Astrocyte (in vitro differentiated cells and primary cell): Measurements from ENCODE around the gene INTS2. TPM values are rescaled to one million over a fixed set of nuclear protein-coding genes. Genes with fewer than 3 reads are reported as not detected.

Experiments
- DNase-seq: peaks from one replicate; pipeline ENCODE4 v3.0.0-alpha.2; 2010; ENCODE audit warnings: low read depth
- FAIRE-seq: peaks from 2 replicates; lab custom pipeline; 2011; peaks lifted over from hg19 to GRCh38; lab: Jason Lieb, UNC
- H2AFZ ChIP-seq: 2 replicates; pipeline ENCODE4 v1.6.0; 2012; ENCODE audit warnings: low read depth, low read length, inconsistent platforms
- H3K27ac ChIP-seq: 2 replicates; pipeline ENCODE4 v1.5.1; 2011; ENCODE audit warnings: low read depth, low read length, inconsistent platforms
- H3K27me3 ChIP-seq: 2 replicates; pipeline ENCODE4 v1.6.0; 2011; ENCODE audit warnings: low read length, inconsistent platforms; ENCODE audit not compliant: insufficient read depth
- H3K36me3 ChIP-seq: 2 replicates; pipeline ENCODE4 v1.5.1; 2011; ENCODE audit warnings: low read length, inconsistent platforms; ENCODE audit not compliant: insufficient read depth
- H3K4me1 ChIP-seq: 2 replicates; pipeline ENCODE4 v1.5.1; 2011; ENCODE audit warnings: low read length, inconsistent platforms; ENCODE audit not compliant: insufficient read depth
- H3K4me2 ChIP-seq: 2 replicates; pipeline ENCODE4 v1.6.0; 2012; ENCODE audit warnings: low read length, inconsistent platforms
- H3K4me3 ChIP-seq: 2 replicates; pipeline ENCODE4 v1.5.1; 2011; ENCODE audit warnings: low read depth, mild to moderate bottlenecking, low read length, inconsistent platforms; ENCODE audit not compliant: insufficient read depth
- H3K79me2 ChIP-seq: 2 replicates; pipeline ENCODE4 v1.6.0; 2012; ENCODE audit warnings: mild to moderate bottlenecking, low read length, inconsistent platforms; ENCODE audit not compliant: insufficient read depth
- H3K9ac ChIP-seq: 2 replicates; pipeline ENCODE4 v1.6.0; 2012; ENCODE audit warnings: mild to moderate bottlenecking, low read length, inconsistent platforms
- H3K9me3 ChIP-seq: 2 replicates; pipeline ENCODE4 v1.5.1; 2012; ENCODE audit warnings: low read depth, mild to moderate bottlenecking, low read length, inconsistent platforms; ENCODE audit not compliant: insufficient read depth
- H4K20me1 ChIP-seq: 2 replicates; pipeline ENCODE4 v1.6.0; 2012; ENCODE audit warnings: low read length, inconsistent platforms; ENCODE audit not compliant: insufficient read depth
- H3K27ac Mint-ChIP-seq: one replicate; pipeline ENCODE4 v1.8.0; 2021; ENCODE audit warnings: mild to moderate bottlenecking, mixed read lengths; ENCODE audit not compliant: unreplicated experiment
- H3K27me3 Mint-ChIP-seq: one replicate; pipeline ENCODE4 v1.8.0; 2021; ENCODE audit warnings: low read depth, mixed read lengths; ENCODE audit not compliant: unreplicated experiment
- H3K36me3 Mint-ChIP-seq: one replicate; pipeline ENCODE4 v1.8.0; 2021; ENCODE audit warnings: low read depth, mixed read lengths; ENCODE audit not compliant: unreplicated experiment
- H3K4me1 Mint-ChIP-seq: one replicate; pipeline ENCODE4 v1.8.0; 2021; ENCODE audit warnings: low read depth, mixed read lengths; ENCODE audit not compliant: unreplicated experiment
- H3K4me3 Mint-ChIP-seq: one replicate; pipeline ENCODE4 v1.8.0; 2021; ENCODE audit warnings: mild to moderate bottlenecking, moderate library complexity, mixed read lengths; ENCODE audit not compliant: unreplicated experiment
- H3K9me3 Mint-ChIP-seq: one replicate; pipeline ENCODE4 v1.8.0; 2021; ENCODE audit warnings: mild to moderate bottlenecking, mixed read lengths; ENCODE audit not compliant: unreplicated experiment
- CTCF ChIP-seq: IDR thresholded peaks from 2 replicates; pipeline ENCODE4 v1.5.1; 2011; ENCODE audit warnings: low read depth, mild to moderate bottlenecking, inconsistent platforms, low read length, moderate library complexity; ENCODE audit not compliant: insufficient read depth
- EZH2 ChIP-seq: IDR thresholded peaks from 2 replicates; pipeline ENCODE4 v1.6.1; 2012; ENCODE audit warnings: mild to moderate bottlenecking, low read length, inconsistent platforms; ENCODE audit not compliant: insufficient read depth
- total RNA-seq: library from RNA; stranded (reverse); gene quantifications from 2 replicates; pipeline ENCODE4 v1.2.1, GENCODE V29; 2021

Gene INTS2
- total RNA-seq, 1 donor from 2014 or later = 9.3 TPM

- FAIRE-seq (no peak), DNase-seq (no peak)
- Histone ChIP-seq H2AFZ (no peak overlapping the region), H3K27ac (no peak overlapping the region), H3K4me1 (no peaks in the 10 kb centered on the region), H4K20me1 (peaks cover 24% of the 10 kb centered on the region), H3K27me3 (no peaks in the 10 kb centered on the region), H3K4me3 (no peak overlapping the region), H3K36me3 (peaks cover 34% of the 10 kb centered on the region), H3K79me2 (peaks cover 53% of the 10 kb centered on the region), H3K9me3 (no peaks in the 10 kb centered on the region), H3K4me2 (no peak overlapping the region), H3K9ac (no peak overlapping the region)
- Mint-ChIP-seq H3K4me1 (no peaks in the 10 kb centered on the region), H3K36me3 (peaks cover 14% of the 10 kb centered on the region), H3K4me3 (no peak overlapping the region), H3K27ac (no peak overlapping the region), H3K9me3 (no peaks in the 10 kb centered on the region), H3K27me3 (no peaks in the 10 kb centered on the region)
- no peak for TF ChIP-seq CTCF
Measured at GRCh38 chr17:61972311-61972710, 44.5 kb upstream of the INTS2 start.

GRCh38 chr17:61970030-61970429 is 42.2 kb upstream of the INTS2 start:
- no peak for DNase-seq
- Mint-ChIP-seq H3K27me3 (no peaks in the 10 kb centered on the region), H3K36me3 (peaks cover 8% of the 10 kb centered on the region), H3K9me3 (no peaks in the 10 kb centered on the region), H3K4me3 (no peak overlapping the region), H3K27ac (no peak overlapping the region), H3K4me1 (no peaks in the 10 kb centered on the region)
- H3K4me1 ChIP-seq = no peaks in the 10 kb centered on the region
- peaks cover 34% of the 10 kb centered on the region for H3K79me2 ChIP-seq
- H3K9me3 ChIP-seq = no peaks in the 10 kb centered on the region
- no peaks in the 10 kb centered on the region for H3K27me3 ChIP-seq
- H3K27ac ChIP-seq = no peak overlapping the region
- no peak overlapping the region for H3K4me3 ChIP-seq
- TF ChIP-seq EZH2 = no peak
- TF ChIP-seq CTCF = no peak
- no peak overlapping the region for H3K9ac ChIP-seq
- H2AFZ ChIP-seq = no peak overlapping the region
- peaks cover 12% of the 10 kb centered on the region for H4K20me1 ChIP-seq
- FAIRE-seq = no peak
- H3K36me3 ChIP-seq = peaks cover 42% of the 10 kb centered on the region
- no peak overlapping the region for H3K4me2 ChIP-seq

- no peaks in the 10 kb centered on the region for H3K27me3 Mint-ChIP-seq
- no peak overlapping the region for H3K4me3 ChIP-seq
- H3K27ac ChIP-seq = no peak overlapping the region
- no peak overlapping the region for H3K9ac ChIP-seq
- H3K27ac Mint-ChIP-seq = no peak overlapping the region
- peaks cover 2% of the 10 kb centered on the region for H3K36me3 Mint-ChIP-seq
- no peaks in the 10 kb centered on the region for H3K4me1 ChIP-seq
- no peak overlapping the region for H3K4me2 ChIP-seq
- DNase-seq = no peak
- FAIRE-seq = no peak
- no peaks in the 10 kb centered on the region for H3K27me3 ChIP-seq
- no peak overlapping the region for H2AFZ ChIP-seq
- no peaks in the 10 kb centered on the region for H3K4me1 Mint-ChIP-seq
- no peak for TF ChIP-seq CTCF
- TF ChIP-seq EZH2 = no peak
- H3K4me3 Mint-ChIP-seq = no peak overlapping the region
- H3K36me3 ChIP-seq = peaks cover 53% of the 10 kb centered on the region
- H3K79me2 ChIP-seq = peaks cover 21% of the 10 kb centered on the region
- no peaks in the 10 kb centered on the region for H3K9me3 ChIP-seq
- peaks cover 7% of the 10 kb centered on the region for H4K20me1 ChIP-seq
- H3K9me3 Mint-ChIP-seq = no peaks in the 10 kb centered on the region
Measured at GRCh38 chr17:61968757-61969156, 41.0 kb upstream of the INTS2 start.
